Measurements from ENCODE around the gene NAP1L5. TPM values are rescaled to one million over a fixed set of nuclear protein-coding genes. Genes with fewer than 3 reads are reported as not detected.

The NAP1L5 gene
- total RNA-seq: 6.7 and 7.5 TPM in 2 replicates
- long read RNA-seq, transcript NAP1L5-201 (1 exons, 1,915 nt): major isoform, 6 of 7 reads
- long read RNA-seq, partial matches to known transcripts: 0 of 7 reads
- long read RNA-seq, other reads (novel, unspliced or antisense): 1 of 7 reads

GRCh38 chr4:88697588-88698329, at the start of gene NAP1L5:
Gene NAP1L5, minus strand, starts transcription at chr4:88697829. Its CDS starts 75 bp downstream, at chr4:88697754.
- Mint-ChIP-seq H3K27me3 (ENCODE audit: low read depth) (no peaks in the 10 kb centered on the region), H3K4me3 (peak within 1 kb of the TSS; percentile 91), H3K4me1 (peaks cover 14% of the 10 kb centered on the region), H3K36me3 (ENCODE audit: low read depth) (no peaks in the 10 kb centered on the region), H3K27ac (ENCODE audit: unreplicated experiment) (peak within 1 kb of the TSS; percentile 81), H3K9me3 (peaks cover 2% of the 10 kb centered on the region)
- peak; percentile 31 for DNase-seq (ENCODE audit: low read depth, low spot score)
- TF ChIP-seq CTCF (conservative IDR thresholded peaks at IDR 0.05): no peak

GRCh38 chr4:88747351-88747750, 49.7 kb upstream of the NAP1L5 start:
- Mint-ChIP-seq H3K36me3 (ENCODE audit: low read depth) (peaks cover 33% of the 10 kb centered on the region), H3K4me3 (no peak overlapping the region), H3K4me1 (no peaks in the 10 kb centered on the region), H3K27ac (ENCODE audit: unreplicated experiment) (no peak overlapping the region), H3K9me3 (no peaks in the 10 kb centered on the region), H3K27me3 (ENCODE audit: low read depth) (no peaks in the 10 kb centered on the region)
- TF ChIP-seq CTCF (conservative IDR thresholded peaks at IDR 0.05): no peak
- no peak for DNase-seq (ENCODE audit: low read depth, low spot score)

- H3K9me3 Mint-ChIP-seq: no peaks in the 10 kb centered on the region
- no peak for DNase-seq (ENCODE audit: low read depth, low spot score)
- H3K27me3 Mint-ChIP-seq (ENCODE audit: low read depth): no peaks in the 10 kb centered on the region
- TF ChIP-seq CTCF (conservative IDR thresholded peaks at IDR 0.05): no peak
- H3K4me1 Mint-ChIP-seq: no peaks in the 10 kb centered on the region
- peaks cover 36% of the 10 kb centered on the region for H3K36me3 Mint-ChIP-seq (ENCODE audit: low read depth)
- no peak overlapping the region for H3K27ac Mint-ChIP-seq (ENCODE audit: unreplicated experiment)
- no peak overlapping the region for H3K4me3 Mint-ChIP-seq
These were observed 48.6 kb upstream of the NAP1L5 start for GRCh38 chr4:88746206-88746605.

- no peak for DNase-seq (ENCODE audit: low read depth, low spot score)
- Mint-ChIP-seq H3K27ac (ENCODE audit: unreplicated experiment) (no peak overlapping the region), H3K4me1 (no peaks in the 10 kb centered on the region), H3K27me3 (ENCODE audit: low read depth) (no peaks in the 10 kb centered on the region), H3K4me3 (no peak overlapping the region), H3K36me3 (ENCODE audit: low read depth) (peaks cover 36% of the 10 kb centered on the region), H3K9me3 (no peaks in the 10 kb centered on the region)
- TF ChIP-seq CTCF (conservative IDR thresholded peaks at IDR 0.05): no peak
These were observed 48.0 kb upstream of the NAP1L5 start for GRCh38 chr4:88745581-88746163.

GRCh38 chr4:88745175-88745574, 47.5 kb upstream of the NAP1L5 start:
- DNase-seq (ENCODE audit: low read depth, low spot score): no peak
- no peak overlapping the region for H3K27ac Mint-ChIP-seq (ENCODE audit: unreplicated experiment)
- H3K4me3 Mint-ChIP-seq: no peak overlapping the region
- no peaks in the 10 kb centered on the region for H3K27me3 Mint-ChIP-seq (ENCODE audit: low read depth)
- H3K4me1 Mint-ChIP-seq: no peaks in the 10 kb centered on the region
- peaks cover 34% of the 10 kb centered on the region for H3K36me3 Mint-ChIP-seq (ENCODE audit: low read depth)
- no peak for TF ChIP-seq CTCF (conservative IDR thresholded peaks at IDR 0.05)
- H3K9me3 Mint-ChIP-seq: no peaks in the 10 kb centered on the region

Measured in neural crest cell (in vitro differentiated cells).